Thoracic aorta (tissue), 2 donors: ENCODE measurements around the gene EEPD1. TPM values are rescaled to one million over a fixed set of nuclear protein-coding genes. Genes with fewer than 3 reads are reported as not detected.
"Not testable (repeated sequence)": the region's sequence is repeated elsewhere in the genome, so short reads cannot be mapped to it uniquely, and the experiment has no call there.

Source experiments
- ATAC-seq: fragments of 150-250 bp; one replicate; pipeline ENCODE4 v1.8.0; 2017; ENCODE audit warnings: low read depth; ENCODE audit not compliant: insufficient number of reproducible peaks, low FRiP score
- DNase-seq: peaks from one replicate; pipeline ENCODE4 v3.0.0-alpha.2; 2020; ENCODE audit warnings: low spot score
- H3K27ac ChIP-seq, 2 donors: fragments of 200-600 bp; sonication (generic); 1 replicate in 1 of 2; 2 replicates in 1 of 2; pipeline ENCODE4 v1.5.1; 2016; ENCODE audit warnings: mild to moderate bottlenecking in 2 of 2, moderate library complexity in 2 of 2
- H3K27me3 ChIP-seq: fragments of 200-600 bp; sonication (generic); replicated peaks from 2 replicates; pipeline ENCODE4 v1.6.0; 2016; ENCODE audit warnings: mild to moderate bottlenecking; ENCODE audit not compliant: insufficient read depth
- H3K36me3 ChIP-seq: fragments of 200-600 bp; sonication (generic); one replicate; pipeline ENCODE4 v1.5.1; 2016
- H3K4me1 ChIP-seq, 2 donors: fragments of 200-600 bp; sonication (generic); 1 replicate in 1 of 2; 2 replicates in 1 of 2; pipeline versions ENCODE4 v1.5.1 to v1.6.0; 2016; ENCODE audit warnings: low read depth in 2 of 2, mild to moderate bottlenecking in 1 of 2; ENCODE audit not compliant: control insufficient read depth in 1 of 2
- H3K4me3 ChIP-seq: fragments of 200-600 bp; sonication (generic); 2 replicates; pipeline ENCODE4 v1.5.1; 2016; ENCODE audit warnings: mild to moderate bottlenecking
- H3K9me3 ChIP-seq: fragments of 200-600 bp; sonication (generic); 2 replicates; pipeline ENCODE4 v1.5.1; 2016
- total RNA-seq, 2 donors: library from RNA; depleted of rRNA; stranded (reverse); fragments of >200 nt; gene quantifications; one replicate each; pipeline versions ENCODE4 v1.1.0 to v1.2.3, GENCODE V29; 2016
- TF ChIP-seq, protein P1 (sequence below): fragments of 200-600 bp; sonication (generic); IDR thresholded peaks from one replicate; pipeline ENCODE4 v1.5.1; 2019; ENCODE audit warnings: antibody characterized with exemption

Gene EEPD1
- total RNA-seq, 2 donors from 2014 or later, result 14.6 to 17.4 TPM

DNA sequence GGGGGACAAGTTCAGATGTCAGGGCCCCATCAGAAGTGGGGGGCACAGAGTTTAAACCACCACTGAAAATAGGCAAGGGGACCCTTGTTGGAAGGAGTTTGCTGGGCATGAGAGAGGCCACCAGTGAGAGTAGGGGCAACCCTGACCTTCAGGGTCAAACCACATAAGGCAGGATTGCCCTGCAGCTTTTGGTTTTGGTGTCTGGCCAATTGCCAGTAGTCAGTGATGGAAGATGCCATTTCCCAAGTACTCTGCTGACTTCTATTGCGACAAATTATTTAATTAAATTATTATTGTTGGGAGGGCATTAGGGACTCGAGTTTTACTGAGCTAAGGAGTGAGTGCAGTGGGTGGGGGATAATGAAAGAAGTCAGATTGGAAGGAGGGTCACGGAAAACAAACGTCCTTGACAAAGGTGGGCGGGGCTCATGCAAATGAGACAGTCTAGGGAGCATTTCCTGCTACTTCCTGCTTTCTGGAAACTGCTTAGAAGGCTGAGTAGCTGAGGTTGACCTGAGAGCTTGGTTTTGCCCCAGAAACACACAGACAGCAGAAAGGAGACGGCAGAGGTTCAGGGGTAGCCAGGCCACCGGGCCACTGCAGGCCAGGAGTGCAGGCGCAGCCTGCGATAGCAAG lies 162.4 kb downstream of the EEPD1 start:
- DNase-seq (no peak), ATAC-seq (no peak)
- Histone ChIP-seq H3K4me1 (peaks cover 0 to 6% of the 10 kb centered on the region in 2 donors), H3K36me3 (no peaks in the 10 kb centered on the region), H3K4me3 (no peak overlapping the region), H3K9me3 (no peaks in the 10 kb centered on the region), H3K27me3 (no peaks in the 10 kb centered on the region), H3K27ac (no peak overlapping the region)
- TF ChIP-seq, protein P1, sequence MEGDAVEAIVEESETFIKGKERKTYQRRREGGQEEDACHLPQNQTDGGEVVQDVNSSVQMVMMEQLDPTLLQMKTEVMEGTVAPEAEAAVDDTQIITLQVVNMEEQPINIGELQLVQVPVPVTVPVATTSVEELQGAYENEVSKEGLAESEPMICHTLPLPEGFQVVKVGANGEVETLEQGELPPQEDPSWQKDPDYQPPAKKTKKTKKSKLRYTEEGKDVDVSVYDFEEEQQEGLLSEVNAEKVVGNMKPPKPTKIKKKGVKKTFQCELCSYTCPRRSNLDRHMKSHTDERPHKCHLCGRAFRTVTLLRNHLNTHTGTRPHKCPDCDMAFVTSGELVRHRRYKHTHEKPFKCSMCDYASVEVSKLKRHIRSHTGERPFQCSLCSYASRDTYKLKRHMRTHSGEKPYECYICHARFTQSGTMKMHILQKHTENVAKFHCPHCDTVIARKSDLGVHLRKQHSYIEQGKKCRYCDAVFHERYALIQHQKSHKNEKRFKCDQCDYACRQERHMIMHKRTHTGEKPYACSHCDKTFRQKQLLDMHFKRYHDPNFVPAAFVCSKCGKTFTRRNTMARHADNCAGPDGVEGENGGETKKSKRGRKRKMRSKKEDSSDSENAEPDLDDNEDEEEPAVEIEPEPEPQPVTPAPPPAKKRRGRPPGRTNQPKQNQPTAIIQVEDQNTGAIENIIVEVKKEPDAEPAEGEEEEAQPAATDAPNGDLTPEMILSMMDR, result no peak

- H3K36me3 ChIP-seq, result no peaks in the 10 kb centered on the region
- no peaks in the 10 kb centered on the region for H3K27me3 ChIP-seq
- ATAC-seq (no peak), DNase-seq (no peak)
- H3K27ac ChIP-seq, result no peak overlapping the region
- H3K4me1 ChIP-seq, result peaks cover 0 to 6% of the 10 kb centered on the region in 2 donors
- TF ChIP-seq, protein P1, result no peak
- H3K4me3 ChIP-seq, result no peak overlapping the region
- H3K9me3 ChIP-seq, result no peaks in the 10 kb centered on the region
Measured at GRCh38 chr7:36316319-36316718, 163.3 kb downstream of the EEPD1 start.

DNA sequence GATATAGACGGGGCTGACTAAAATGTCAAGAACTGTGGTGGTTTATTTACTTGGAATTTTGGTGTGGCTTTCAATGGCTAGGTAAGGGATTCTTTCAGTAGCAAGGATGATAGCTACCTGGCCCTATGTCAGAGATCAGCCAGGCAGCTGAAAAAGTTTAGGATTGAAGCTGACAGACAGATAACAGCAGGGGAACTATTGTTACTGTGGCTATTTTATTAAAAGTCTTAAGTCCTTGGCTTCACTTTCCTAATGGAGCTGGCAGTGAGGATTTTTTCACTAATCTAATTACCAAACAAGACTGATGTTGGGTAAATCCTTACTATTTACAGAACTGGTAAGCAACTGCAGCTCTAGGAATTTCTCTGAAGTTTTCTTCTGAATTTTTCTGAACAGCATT lies 164.2 kb downstream of the EEPD1 start:
- no peak for ATAC-seq

DNA sequence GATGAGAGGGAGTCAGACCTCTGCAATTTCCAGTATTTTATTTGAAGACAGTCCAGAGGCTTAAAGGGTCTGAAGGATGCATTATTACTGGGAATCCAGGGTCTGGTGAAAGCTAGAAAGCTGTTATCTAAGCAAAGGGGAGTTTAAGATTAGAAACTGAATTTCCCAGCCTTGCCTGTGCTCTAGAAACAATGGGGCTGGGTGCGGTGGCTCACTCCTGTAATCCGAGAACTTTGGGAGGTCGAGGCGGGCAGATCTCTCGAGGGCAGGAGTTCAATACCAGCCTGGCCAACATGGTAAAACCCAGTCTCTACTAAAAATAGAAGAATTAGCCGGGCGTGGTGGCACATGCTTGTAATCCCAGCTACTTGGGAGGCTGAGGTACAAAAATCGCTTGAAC lies 165.1 kb downstream of the EEPD1 start:
- peaks cover 0 to 6% of the 10 kb centered on the region in 2 donors for H3K4me1 ChIP-seq
- no peak for ATAC-seq
- H3K27ac ChIP-seq, result no peak overlapping the region
- no peak for DNase-seq
- H3K27me3 ChIP-seq, result no peaks in the 10 kb centered on the region
- no peaks in the 10 kb centered on the region for H3K36me3 ChIP-seq
- TF ChIP-seq, protein P1, result no peak
- H3K4me3 ChIP-seq, result no peak overlapping the region
- H3K9me3 ChIP-seq, result no peaks in the 10 kb centered on the region

More for the DNA sequence above, 164.2 kb downstream of the EEPD1 start:
- H3K4me1 ChIP-seq, result peaks cover 0 to 6% of the 10 kb centered on the region in 2 donors
- H3K27ac ChIP-seq, result no peak overlapping the region
- no peak overlapping the region for H3K4me3 ChIP-seq
- no peaks in the 10 kb centered on the region for H3K9me3 ChIP-seq
- TF ChIP-seq, protein P1, result no peak
- H3K27me3 ChIP-seq, result no peaks in the 10 kb centered on the region
- no peak for DNase-seq
- no peaks in the 10 kb centered on the region for H3K36me3 ChIP-seq

GRCh38 chr7:36321284-36321683 lies 168.2 kb downstream of the EEPD1 start:
- H3K36me3 ChIP-seq, H3K4me1 ChIP-seq, H3K4me3 ChIP-seq, H3K9me3 ChIP-seq, H3K27ac ChIP-seq, H3K27me3 ChIP-seq, ATAC-seq, DNase-seq: not testable (repeated sequence)

DNA sequence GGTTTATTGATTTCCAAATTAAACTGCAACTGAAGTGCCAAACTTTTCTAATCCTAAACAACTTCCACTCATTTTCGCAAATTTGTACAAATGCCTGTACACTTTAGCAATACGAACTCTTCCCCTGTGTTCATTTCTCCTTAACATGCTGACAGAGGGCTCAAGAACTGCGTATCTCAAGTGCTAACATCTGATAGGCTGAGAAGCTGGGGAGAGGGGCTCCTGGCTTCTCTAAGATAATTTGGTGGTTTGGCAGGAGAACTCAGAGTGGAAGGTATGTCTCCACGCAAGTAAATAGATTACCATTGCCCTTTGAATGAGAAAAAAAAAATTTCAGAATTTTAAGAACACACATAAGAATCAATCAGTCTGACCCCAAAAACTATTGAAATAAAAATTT lies 183.3 kb downstream of the EEPD1 start:
- ATAC-seq (no peak), DNase-seq (no peak)
- Histone ChIP-seq H3K9me3 (no peaks in the 10 kb centered on the region), H3K36me3 (no peaks in the 10 kb centered on the region), H3K4me1 (no peaks in the 10 kb centered on the region), H3K27ac (no peak overlapping the region), H3K4me3 (no peak overlapping the region), H3K27me3 (no peaks in the 10 kb centered on the region)
- TF ChIP-seq, protein P1, result no peak
